ENCODE results near the gene SMU1.

SMU1 gene

DNA sequence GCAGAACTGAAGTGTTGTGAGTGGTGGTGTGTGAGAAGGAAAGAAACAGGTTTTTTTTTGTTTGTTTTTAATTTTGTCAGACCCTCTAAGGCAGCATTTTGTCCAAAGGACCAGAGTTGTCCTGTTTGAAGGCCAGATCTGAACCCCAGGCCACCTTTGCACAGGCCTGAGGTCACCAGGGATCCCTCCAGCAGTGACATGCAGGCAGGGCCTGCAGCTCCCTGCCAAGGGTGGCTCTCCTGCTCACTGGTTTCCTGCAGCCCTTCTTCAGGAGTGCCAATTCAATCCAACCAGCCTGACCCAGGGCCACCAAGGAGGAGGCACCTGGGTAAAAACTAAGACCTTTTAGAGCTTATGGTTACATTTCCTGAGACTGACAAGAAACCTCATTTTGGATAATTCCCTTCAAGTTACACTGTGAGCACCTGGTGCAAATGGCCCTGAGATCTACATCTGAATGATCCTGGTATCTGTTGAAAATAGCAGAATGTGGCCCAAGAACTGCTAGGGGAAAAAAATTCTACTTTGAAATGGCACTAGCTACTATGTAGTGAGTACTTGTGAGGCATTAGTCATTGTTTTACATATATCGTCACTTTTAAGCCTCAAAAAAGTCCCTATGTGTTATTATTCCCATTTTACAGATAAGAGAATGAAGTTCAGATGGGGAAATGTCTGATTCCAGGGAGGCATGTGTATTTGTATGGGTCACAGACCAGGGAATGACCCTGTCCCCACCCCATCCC lies 33.5 kb upstream of the SMU1 start:
- no peak for DNase-seq (ENCODE audit: low spot score)
- TF ChIP-seq, protein P1, sequence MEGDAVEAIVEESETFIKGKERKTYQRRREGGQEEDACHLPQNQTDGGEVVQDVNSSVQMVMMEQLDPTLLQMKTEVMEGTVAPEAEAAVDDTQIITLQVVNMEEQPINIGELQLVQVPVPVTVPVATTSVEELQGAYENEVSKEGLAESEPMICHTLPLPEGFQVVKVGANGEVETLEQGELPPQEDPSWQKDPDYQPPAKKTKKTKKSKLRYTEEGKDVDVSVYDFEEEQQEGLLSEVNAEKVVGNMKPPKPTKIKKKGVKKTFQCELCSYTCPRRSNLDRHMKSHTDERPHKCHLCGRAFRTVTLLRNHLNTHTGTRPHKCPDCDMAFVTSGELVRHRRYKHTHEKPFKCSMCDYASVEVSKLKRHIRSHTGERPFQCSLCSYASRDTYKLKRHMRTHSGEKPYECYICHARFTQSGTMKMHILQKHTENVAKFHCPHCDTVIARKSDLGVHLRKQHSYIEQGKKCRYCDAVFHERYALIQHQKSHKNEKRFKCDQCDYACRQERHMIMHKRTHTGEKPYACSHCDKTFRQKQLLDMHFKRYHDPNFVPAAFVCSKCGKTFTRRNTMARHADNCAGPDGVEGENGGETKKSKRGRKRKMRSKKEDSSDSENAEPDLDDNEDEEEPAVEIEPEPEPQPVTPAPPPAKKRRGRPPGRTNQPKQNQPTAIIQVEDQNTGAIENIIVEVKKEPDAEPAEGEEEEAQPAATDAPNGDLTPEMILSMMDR (IDR thresholded peaks at IDR 0.05; ENCODE audit: extremely low read depth, missing control alignments): no peak

DNA sequence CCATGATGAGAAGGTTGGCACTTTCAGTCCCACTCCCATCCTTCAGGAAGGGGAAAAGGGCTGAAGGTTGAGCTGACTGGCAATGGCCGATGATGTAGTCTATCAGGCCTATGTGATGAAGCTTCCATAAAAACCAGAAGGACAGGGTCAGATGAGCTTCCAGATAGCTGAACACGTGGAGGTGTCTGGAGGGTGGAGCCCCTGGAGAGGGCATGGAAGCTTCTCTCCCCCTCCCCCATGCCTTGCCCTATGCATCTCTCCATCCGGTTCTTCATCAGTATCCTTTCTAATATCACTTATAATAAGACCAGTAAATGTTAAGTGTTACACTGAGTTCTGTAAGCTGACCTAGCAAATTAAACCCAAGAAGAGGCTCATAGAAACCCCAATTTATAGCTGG lies 32.6 kb upstream of the SMU1 start:
- no peak for DNase-seq (ENCODE audit: low spot score)
- TF ChIP-seq, protein P1 (IDR thresholded peaks at IDR 0.05; ENCODE audit: extremely low read depth, missing control alignments): no peak

DNA sequence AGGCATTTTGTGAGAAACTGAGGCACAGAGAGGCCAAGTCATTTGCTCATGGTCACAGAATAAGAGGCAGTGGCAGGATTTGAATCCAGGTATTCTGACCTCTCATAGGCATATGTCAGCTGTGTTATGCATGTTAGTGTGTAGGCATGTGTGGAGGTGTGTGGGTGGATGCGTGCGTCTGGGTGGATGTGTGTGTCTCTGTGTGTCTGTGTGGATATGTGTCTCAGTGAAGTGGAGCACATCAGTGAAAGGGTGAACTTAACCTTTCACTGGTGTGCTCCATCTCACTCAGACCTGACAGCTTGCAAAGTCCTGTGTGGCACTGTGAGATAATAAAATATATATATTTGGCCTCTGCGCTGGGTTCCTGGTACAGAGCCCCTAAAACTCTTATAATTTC lies 32.0 kb upstream of the SMU1 start:
- TF ChIP-seq, protein P1 (IDR thresholded peaks at IDR 0.05; ENCODE audit: extremely low read depth, missing control alignments): no peak
- DNase-seq (ENCODE audit: low spot score): no peak

DNA sequence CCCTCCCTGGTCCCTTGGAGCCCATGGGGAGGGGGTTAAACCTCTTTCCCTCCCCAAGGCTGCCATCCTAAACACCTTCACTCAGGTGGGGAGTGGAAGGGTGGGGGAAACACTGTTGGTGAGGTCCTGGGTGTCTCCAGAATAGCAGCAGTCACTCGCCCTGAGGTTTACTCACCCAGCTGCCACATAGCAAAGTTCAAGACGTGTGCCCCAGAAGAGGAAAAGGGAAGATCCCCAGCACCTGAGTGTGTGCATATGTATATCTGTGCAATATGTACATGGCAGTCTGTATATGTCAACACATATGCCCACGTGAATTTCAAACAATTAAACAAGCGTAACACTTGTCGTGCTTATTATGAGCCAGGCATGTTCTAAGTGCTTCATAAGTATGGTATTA lies 31.3 kb upstream of the SMU1 start:
- DNase-seq (ENCODE audit: low spot score): no peak
- TF ChIP-seq, protein P1 (IDR thresholded peaks at IDR 0.05; ENCODE audit: extremely low read depth, missing control alignments): no peak

DNA sequence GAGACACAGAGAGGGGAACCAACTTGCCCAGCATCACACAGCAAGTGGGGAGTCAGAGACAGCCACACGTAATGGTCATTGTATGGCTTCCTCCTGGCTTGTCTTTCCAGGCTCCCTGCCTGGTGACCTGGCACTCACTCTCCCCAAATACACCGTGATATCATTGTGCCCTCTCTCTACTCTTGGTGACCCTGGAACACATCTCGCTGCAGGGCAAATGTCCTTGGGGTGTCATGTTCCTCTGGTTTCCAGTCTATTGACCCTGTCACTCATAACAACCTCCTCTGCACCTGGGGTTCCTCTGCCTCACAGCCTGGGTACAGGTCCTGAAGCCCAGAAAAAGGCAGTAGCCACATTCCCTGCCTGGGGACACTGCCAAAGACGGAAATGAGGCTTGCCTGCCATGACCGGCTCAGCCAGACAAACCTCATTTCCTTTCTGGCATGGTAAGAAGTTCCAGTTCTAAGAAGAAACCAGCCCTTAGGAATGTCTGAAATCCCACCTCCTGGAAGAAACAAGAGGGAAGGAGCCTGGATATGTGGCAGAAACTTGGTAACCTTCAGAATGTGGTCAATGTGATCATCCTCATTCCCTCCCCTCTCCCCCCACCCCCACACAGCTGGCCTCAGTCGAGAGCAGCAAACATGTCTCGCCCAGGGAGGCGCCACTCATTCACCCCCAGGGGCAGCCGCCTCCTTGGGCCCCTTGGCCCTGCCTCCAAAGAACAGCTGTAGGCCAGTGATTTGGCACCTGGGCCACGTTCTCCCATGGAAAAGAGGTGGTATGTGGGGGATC lies 30.6 kb upstream of the SMU1 start:
- TF ChIP-seq, protein P1 (IDR thresholded peaks at IDR 0.05; ENCODE audit: extremely low read depth, missing control alignments): no peak
- no peak for DNase-seq (ENCODE audit: low spot score)

DNA sequence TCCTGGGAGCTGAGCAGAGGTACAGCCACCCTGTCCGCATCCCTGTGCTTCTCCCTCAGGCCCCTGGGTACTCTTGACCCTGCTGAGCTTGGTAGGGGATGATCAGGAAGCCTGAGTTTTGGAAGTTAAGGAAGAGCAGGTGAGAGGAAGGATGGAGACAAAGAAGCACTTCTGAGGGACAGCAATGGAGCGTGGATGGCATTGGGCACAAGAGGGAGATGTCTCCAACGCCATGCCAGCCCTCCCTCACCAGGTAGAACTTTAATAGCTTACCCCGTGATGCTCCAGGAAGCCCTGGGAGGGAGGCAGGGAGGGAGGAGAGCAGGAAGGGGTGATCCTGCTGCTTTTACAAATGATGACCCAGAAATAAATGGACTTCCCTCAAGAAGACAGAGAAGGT lies 29.9 kb upstream of the SMU1 start:
- TF ChIP-seq, protein P1 (IDR thresholded peaks at IDR 0.05; ENCODE audit: extremely low read depth, missing control alignments): no peak
- DNase-seq (ENCODE audit: low spot score): no peak

DNA sequence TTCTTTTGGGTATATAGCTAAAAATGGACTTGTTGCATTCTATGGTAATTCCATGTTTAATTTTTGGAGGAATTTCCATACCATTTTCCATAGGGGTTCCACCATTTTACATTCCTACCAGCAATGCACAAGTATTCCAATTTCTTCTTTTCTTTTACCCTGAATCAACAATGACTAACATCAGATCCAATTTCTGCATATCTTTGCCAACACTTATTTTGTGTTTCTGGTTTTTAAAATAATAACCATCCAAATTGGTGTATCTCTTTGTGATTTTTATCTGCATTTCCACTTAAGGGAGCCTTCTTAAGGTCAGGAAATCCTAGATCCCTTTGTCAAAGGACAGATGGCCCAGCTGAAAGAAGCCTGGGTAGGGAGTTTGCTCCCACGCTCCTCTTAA lies 29.5 kb upstream of the SMU1 start:
- TF ChIP-seq, protein P1 (IDR thresholded peaks at IDR 0.05; ENCODE audit: extremely low read depth, missing control alignments): no peak
- DNase-seq (ENCODE audit: low spot score): no peak
